ENCODE measurements around the gene RARRES1. TPM values are rescaled to one million over a fixed set of nuclear protein-coding genes. Genes with fewer than 3 reads are reported as not detected.
A peak's percentile ranks its signal among the peaks of the same experiment; 100 is the strongest.

RARRES1 gene, protein sequence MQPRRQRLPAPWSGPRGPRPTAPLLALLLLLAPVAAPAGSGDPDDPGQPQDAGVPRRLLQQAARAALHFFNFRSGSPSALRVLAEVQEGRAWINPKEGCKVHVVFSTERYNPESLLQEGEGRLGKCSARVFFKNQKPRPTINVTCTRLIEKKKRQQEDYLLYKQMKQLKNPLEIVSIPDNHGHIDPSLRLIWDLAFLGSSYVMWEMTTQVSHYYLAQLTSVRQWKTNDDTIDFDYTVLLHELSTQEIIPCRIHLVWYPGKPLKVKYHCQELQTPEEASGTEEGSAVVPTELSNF
- not detected in 2 replicates for total RNA-seq (2014; rRNA removed; shearing (Covaris generic))

DNA sequence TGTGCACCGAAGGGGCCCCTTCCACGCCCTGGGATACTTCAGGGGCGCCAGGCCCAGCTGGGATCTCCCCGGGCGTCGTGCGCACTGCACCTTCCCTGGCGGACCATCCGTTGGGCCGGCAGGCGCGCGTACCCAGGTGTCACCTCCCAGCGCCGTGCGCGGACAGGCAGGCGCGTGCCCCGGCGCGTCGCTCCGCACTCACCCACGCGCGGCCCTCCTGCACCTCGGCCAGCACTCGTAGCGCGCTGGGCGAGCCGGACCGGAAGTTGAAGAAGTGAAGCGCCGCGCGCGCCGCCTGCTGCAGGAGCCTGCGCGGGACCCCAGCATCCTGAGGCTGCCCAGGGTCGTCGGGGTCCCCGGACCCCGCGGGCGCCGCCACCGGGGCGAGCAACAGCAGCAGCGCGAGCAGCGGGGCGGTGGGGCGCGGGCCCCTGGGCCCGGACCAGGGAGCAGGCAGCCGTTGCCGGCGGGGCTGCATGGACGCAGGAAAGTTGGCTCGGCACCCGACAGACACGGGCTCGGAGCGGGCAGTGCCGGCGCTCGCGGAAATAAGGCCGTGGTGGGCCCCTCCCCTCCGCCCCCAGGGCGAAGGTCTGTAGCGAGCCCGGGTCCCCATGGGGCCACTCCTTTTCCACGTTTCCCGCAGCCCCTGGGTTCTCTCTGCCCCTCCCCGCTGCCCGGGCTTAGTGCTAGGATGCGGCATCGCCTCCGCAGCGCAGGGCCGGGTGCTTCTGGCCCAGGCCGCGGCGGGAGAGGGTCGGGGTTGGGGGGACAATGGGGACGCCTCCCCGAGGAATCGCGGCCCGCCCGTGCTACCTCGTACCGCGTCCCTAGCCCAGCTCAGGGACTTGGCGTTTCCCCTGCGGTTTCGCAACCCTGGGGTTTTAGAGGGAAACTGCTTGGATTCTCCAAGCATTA lies at the start of gene RARRES1:
RARRES1 (minus strand) TSS at position 520 of the 918 bp plus-strand sequence; CDS start at position 478, 42 bp downstream.
- DNase-seq (ENCODE audit: low spot score) = no peak

DNA sequence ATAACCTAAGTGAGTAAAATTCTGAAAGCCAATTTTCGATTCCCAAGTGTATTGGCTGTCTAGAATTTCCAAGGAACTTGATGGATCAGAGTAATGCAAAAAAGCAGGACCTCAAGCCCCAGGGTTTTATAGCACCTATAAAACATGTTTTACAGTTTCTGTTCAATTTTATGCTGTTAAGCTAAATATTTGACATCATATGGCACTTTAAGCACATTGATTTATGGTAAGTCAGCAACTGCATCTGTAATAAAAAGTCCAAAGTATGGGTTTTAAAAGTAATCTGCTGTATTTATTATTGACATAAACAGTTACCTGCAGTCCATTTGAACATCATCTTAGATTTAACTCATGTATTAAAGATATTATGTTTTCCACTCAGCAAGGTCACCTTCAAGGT lies 49.6 kb upstream of the RARRES1 start:
- no peak for DNase-seq (ENCODE audit: low spot score)

DNA sequence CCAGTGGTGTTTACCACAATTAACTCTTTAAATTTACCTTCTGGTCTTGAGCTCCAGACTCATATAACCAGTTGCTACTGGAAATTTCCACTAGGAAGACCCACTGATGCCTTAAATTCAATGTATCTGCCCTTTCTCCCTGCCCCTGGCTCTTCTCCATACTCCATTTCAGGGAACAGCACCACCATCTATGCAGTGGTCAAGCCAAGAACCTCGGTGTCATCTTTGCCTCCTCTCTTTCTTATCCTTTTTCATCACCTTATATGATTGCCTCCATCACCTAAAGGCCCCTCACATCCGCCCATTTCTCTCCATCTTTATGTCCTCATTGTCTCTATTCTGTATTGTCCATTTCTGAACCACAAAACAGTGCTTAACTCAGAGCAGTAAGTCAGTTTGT lies 48.9 kb upstream of the RARRES1 start:
- no peak for DNase-seq (ENCODE audit: low spot score)

DNA sequence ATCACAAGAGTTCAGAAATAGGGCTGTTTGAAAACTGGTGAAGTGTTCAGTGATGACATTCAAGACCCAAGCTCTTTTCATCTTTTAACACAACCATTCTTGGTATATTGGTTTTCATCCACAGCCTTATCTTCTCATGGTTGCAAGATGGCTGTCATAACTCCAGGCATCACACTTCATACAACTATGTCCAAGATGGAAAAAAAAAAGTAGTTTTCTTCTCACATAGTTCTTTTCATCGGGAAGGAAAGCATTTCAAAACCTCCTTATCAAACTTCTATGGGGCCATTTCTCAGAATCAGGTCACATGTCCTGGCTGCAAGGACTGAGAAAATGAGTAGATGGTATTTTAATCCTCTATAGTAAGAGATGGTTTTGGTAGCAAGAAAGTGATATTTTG lies 48.5 kb upstream of the RARRES1 start:
- peak; percentile 40 for DNase-seq (ENCODE audit: low spot score)

DNA sequence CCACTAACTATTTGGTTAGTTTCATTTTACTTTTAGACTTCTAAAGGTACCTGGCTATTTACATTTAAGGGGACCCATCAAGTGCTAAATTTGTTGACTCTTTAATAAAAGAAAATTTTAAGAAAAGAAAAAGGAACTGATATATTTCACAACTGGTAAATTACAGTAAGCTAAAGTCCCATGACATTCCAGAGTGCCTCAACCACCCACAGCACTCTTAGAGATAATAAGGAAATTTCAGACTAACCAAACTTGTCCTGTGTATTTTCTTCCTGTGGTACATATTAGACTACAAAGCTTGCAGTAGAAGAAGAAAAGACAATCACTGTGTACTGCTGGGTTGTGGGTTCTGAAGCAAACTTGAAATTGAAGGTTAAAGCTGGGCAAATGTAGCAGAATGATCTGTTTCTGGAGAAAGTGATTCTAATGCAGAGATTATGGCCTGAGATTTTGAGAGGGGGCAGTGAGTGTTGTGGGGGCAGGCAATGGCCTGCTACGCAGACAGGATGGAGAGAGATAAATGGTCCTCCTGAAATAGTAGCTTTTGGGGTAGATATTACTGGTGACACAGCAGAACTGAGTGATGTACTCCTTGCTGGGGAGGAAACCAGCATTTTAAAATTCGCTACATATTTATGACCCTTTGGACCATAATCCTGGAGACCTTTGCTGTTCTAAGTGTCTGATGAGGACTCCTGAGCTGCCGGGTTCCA lies 45.1 kb upstream of the RARRES1 start:
- no peak for DNase-seq (ENCODE audit: low spot score)

DNA sequence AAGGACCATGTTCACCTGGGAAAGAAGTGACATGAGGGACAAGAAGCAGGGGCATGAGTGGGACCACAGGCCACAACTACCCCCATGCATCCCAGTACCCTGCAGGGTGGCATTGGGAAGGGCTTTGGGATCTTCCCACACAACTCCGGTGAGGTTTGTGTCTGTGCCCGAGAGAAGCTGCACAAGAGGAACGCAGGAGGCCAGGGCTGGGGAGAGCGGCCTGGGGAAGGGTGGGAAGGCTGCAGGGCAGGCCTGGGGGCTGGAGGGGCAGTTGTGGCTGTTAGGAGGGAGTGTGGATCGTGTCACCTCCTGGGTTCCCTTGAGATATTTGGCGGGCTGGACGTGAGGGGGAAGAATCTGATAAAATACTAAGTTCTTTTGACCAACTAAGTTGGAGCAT lies 44.3 kb upstream of the RARRES1 start:
- no peak for DNase-seq (ENCODE audit: low spot score)

DNA sequence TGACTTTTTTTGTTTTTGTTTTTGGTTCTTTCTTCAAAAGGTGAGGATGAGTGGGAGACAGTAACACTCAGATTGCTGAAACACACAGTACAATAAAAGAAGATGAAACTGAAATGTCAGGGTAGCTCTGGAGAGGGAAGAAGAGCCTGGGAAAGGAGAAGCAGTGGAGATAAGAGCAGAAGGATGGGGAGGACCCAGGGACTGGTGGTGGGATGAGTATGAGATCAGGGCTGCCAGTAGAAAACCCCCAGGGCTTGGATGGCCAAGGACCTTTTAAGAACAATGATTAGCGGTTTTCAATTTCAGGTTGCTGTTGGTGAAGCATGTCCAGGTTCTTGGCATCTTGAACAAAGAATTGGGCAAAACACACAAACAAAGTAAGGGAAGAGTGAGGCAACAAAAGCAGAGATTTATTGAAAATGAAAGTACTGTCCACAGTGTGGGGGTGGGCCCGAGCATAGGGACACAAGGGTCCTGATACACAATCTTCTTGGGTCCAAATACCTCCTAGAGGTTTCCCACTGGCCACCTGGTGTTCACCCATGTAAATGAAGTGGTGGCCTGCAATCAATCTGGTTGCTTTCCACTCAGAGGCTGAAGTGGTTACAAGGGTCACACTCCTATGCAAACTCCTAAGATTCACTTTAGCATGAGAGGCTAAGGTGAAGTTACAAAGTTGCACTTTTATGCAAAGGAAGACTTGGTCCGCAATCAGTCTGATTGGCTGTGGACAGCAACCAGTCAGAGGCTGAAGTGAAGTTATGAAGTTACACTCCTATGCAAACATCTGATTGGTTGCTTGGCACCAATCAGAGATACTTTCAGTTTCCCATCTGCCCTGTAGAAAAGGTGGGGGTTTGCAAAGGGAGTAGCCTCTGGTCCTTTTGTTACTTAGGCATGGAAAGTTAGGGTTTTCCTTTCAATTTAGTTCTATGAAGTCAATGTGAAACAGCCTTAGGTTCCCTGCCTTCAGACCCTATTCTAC lies 43.5 kb upstream of the RARRES1 start:
- no peak for DNase-seq (ENCODE audit: low spot score)

DNA sequence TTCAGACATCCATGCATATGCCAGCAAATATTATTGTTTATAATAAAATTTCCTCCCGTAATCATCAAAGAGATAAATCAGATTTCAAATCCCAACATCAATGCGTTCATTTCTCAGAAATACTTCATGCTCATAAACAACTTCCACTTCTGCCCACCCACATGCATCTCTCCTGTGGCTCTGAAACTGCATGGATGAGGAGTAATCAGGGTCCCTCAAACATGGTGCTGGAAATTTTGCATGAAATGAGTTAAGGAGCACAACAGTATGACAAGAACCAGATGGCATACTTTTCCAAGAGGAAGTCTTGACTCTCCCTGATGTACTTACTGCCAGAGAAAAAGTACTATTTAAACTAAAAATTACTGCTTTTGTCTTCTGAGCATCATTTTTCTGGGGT lies 42.7 kb upstream of the RARRES1 start:
- DNase-seq (ENCODE audit: low spot score) = no peak

DNA sequence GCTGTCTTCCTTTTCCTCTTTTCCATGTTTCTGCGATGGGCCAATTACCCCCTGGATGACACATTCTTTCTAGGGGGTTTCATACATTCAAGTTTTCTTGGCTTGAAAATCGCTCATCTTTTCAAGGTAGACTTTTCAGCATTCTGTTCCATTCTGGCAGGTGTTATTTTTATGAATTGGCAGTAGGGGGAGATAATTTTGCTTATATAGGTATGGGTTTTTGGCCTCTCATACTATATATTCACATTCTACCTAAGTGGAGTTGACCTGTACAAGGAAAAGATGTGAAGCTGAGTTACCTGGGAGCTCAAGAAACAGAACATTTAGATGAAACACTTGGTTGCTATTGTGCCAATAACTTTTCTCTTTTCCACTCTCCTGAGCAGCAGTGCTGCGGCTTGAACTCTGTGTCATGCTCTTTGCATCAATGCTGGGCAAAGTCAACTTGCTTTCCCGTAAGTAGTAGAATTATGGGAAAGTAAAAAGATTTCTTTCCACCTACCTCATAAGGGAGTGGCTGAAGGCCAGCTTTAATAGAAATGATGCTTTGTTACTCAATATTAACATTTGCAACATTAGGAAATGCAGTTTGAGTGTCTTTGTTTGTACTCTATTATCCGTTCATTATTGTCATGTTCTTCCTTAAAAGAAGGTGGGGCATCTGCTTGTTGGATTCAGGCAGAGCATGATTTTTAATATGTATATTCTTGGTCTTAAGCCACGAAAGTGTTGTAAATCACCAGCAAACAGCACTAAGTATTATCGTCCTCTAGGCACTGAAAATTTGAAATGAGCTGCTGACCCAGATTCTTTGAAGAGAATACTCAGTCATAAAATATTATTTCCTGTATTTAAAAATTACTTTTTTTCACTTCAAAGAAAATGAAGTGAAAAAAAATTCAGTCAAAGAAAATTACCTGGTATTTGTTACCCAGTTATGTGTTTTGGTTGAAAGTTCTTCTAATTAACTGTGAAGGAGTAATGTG lies 41.9 kb upstream of the RARRES1 start:
- DNase-seq (ENCODE audit: low spot score) = no peak

DNA sequence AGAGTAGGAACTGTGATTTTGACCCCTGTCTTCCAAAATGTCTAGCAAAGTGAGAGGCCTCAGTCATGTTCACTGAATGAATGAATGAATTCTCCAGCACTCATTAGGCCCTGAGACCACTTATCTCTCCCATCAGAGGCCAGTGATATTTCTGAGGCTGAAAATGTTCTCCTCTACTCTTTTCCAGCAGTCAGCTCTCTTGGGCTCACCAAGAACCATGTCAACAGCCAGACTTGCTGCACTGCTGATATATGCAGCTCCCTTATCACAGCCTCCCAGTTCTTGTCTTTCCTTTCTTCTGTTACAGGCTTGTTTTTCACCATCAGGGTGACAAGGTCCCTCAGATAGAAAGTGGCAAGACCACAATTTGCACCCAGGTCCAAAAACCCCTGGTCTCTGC lies 40.9 kb upstream of the RARRES1 start:
- DNase-seq (ENCODE audit: low spot score) = no peak

DNA sequence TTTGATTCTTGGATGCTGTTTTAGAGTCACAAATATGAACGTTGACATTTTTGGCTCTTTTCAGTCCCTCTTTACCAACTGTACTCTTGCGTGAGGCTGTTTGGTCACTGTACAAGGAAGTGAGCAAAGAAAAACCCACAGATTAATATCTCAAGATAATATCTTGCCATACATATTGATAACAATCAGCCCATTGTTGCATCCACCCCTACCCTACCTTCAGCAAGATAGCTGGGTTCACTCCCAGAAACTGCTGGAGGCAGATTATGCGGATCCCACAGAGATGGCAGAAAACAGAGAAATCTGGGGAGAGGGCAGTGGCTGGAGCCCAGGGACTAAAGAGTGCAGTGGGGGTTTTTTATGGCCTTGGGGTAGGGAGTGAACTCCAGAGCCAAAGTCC lies 39.7 kb upstream of the RARRES1 start:
- DNase-seq (ENCODE audit: low spot score) = no peak

DNA sequence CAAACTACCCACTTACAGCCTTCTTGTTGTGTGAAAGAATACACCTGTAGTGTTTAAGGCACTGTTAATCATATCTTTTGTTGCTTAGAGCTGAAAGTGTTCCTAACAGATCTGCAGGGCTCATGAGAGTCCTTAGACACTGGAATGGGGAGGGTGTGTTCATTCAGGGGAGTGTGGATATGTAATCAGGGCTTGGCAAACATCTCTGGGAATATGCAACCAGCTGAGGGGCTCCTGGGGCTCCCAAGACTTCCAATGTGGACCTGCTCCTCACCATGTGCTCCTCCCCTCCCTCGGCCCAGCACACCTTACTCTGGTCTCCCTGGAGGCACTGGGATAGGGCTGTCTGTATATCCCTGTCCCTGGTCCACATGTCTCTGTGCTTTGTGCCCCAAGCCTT lies 39.3 kb upstream of the RARRES1 start:
- DNase-seq (ENCODE audit: low spot score) = no peak

DNA sequence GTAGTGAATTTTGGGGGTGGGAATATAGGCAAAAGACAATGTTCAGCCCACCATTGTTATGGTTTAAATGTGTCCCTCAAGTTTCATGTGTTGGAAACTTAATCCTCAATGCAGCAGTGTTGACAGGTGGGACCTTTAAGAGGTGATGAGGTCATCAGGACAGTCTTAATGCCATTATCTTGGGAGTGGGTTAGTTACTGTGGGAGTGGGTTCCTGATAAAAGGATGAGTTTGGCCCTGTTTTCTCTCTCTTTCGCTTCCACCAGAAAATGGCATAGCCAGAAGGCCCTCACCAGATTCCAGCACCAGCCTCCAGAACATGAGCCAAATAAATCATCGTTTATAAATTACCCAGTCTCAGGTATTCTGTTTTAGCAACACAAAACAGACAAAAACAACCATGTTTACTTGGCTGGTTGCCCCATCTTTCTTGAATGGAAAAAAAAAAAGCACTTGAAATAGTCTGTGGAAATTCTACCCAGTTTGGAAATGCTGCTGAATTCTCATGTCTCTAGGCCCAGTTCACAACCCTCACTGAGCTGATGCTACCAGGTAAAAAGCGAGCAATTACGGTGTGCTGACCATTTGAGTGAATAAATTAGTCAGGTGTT lies 38.6 kb upstream of the RARRES1 start:
- no peak for DNase-seq (ENCODE audit: low spot score)

DNA sequence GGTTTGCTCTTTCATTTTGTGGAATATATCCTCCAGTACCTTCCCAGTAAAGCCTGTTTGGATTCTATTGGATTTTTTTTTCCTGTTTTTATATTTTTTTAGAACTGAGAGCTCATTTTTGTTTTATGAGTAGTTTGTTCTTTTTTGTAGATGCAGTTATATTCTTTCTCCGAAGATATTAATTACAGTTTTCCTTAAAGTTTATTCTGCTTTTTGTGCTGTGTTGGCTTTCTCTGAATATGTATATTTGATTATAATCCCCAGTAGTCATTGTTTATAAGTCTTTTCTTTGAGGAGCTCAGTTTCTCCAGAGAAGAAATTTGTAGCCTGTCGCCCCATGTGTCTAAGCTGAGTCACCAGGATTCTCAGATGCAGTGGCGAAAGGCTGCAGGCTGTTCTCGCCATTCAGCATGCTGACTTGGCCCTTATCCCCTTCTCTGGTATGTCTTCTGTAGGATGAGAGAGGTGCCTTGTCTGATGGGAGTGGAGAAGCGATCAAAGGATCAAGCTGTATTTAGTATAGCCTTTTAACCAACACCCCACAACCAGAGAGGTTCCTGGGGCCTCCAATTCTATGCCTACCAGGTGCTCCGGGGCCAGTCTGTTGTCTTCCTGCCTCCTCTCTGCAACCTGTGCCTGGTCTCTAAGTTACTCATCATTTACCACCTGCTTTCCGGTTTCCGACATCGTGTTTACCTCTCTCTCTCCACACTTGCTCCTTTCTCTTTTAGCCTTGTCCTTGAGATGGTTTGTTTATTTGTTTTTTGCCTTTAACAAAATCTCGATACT lies 37.9 kb upstream of the RARRES1 start:
- DNase-seq (ENCODE audit: low spot score) = no peak

DNA sequence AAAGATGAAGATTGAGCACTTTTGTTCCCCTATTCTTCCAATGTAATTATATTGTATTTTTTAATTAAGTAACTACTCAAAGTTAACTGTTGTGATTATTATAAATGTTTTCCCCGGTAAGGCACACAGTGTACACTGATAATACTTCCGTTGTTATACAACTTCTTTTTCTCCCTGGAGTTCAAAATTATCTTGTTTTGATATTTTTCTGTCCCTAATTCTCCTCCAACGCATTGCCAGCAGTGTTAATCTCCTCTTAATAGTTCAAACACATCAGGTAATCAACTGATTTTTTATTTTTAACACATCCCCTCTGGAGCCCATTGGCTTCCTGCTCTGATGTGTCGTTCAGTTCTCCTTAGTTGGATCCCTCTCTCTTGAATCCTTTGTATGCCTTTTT lies 37.3 kb upstream of the RARRES1 start:
- no peak for DNase-seq (ENCODE audit: low spot score)

DNA sequence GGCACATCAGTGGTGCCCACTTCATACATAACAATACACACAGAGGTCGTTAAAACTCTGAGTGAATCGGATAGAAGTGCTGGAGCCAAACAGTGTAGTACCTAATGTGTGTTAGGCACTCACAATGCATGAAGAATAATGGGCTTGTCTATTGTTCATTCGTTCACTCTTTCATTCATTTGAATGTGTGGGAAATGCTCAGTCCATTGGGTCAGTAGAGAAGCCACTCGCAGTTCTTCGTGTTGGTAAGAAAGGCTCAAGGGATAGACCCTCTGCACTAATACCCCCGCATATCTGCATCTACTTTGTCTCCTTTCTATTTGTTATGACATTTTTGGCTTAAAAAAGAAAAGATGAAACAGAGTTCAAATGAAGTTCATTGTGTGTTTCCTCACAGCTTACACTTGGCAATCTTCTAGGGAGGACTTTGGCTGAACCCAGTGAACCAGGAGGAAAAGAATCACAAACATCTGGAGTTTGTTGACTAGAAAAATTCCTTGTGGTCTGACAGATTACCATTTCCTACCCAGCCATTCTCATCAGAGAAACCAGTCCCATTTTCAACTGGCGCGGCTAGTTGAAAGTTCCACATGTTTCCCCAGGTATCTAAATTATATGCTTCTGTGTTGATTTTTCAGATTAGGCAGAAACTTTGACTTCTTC lies 36.8 kb upstream of the RARRES1 start:
- peak; percentile 95 for DNase-seq (ENCODE audit: low spot score)

DNA sequence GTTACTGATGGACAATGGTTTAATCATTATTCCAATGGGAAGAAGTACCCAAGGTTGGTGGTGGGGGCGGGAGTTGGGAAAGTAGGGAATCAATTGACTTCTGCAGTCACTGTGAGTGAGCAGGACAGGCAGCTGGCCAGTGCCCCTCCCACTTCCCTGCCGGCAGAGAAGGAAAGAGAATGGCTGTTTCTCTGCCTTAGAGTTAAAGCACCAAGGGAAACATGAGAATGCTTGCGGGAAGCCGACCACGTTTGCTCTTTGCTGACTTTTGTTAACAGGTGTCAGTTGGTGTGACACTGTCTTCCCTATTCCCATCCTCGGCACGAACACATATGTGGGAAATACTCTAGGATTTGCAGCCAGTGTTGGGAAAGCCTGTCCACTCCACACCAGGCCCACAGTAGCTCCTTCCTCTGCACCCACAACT lies 36.1 kb upstream of the RARRES1 start:
- DNase-seq (ENCODE audit: low spot score) = peak; percentile 69

DNA sequence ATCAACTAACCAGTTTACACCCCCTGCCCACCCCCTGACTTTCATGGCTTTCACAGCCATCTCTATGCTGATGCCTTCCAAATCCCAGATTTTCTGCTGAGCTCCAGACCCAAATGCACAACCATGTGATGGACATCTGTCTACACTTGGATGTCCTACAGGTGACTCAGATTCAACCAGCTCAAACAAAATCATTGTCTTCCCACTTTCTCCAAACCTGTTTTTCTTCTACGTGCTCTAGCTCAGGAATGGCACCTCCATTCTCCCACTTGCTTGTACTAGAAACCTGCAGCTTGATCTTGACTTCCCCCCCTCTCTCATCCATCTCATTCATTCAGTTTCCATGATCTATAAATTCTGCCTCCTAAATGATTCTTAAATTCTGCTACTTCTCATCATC lies 34.1 kb upstream of the RARRES1 start:
- DNase-seq (ENCODE audit: low spot score) = no peak

Data from H4 (cell line).